ENCODE data around the gene PYGB.

DNA sequence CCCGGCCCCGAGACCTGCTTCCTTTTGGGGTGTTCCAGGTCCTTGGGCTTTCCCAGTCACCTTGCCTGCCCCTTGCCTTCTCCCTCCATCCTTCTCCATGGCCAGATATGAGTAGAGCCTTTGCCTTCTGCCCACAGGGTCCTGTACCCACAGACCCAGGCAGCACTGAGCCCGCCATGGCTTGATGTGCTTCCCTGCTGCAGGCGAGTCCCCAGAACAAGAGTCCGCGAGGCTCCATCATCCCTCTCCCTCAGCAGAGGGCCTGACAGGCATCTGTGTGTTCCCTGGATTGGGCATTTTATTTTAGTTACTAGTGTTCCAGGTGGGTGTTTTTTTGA is 21.9 kb downstream of the PYGB start:
- TF ChIP-seq, protein P1, sequence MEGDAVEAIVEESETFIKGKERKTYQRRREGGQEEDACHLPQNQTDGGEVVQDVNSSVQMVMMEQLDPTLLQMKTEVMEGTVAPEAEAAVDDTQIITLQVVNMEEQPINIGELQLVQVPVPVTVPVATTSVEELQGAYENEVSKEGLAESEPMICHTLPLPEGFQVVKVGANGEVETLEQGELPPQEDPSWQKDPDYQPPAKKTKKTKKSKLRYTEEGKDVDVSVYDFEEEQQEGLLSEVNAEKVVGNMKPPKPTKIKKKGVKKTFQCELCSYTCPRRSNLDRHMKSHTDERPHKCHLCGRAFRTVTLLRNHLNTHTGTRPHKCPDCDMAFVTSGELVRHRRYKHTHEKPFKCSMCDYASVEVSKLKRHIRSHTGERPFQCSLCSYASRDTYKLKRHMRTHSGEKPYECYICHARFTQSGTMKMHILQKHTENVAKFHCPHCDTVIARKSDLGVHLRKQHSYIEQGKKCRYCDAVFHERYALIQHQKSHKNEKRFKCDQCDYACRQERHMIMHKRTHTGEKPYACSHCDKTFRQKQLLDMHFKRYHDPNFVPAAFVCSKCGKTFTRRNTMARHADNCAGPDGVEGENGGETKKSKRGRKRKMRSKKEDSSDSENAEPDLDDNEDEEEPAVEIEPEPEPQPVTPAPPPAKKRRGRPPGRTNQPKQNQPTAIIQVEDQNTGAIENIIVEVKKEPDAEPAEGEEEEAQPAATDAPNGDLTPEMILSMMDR (conservative IDR thresholded peaks at IDR 0.05; ENCODE audit: low read depth, low read length): no peak
- no peak for TF ChIP-seq EZH2phosphoT487 (IDR thresholded peaks at IDR 0.05; ENCODE audit: borderline replicate concordance, low read length)
- no peak for TF ChIP-seq EZH2 (IDR thresholded peaks at IDR 0.05; ENCODE audit: low read length, unreplicated experiment)

Measured in PC-3 (cell line).